Caco-2 (cell line): ENCODE data around the gene VWA8. TPM values are rescaled to one million over a fixed set of nuclear protein-coding genes. Genes with fewer than 3 reads are reported as not detected.
A peak's percentile ranks its signal among the peaks of the same experiment; 100 is the strongest.
"Not testable (repeated sequence)": the region's sequence is repeated elsewhere in the genome, so short reads cannot be mapped to it uniquely, and the experiment has no call there.

Experiments
- BruUV-seq: library from RNA; stranded (reverse); fragments of 400-500 nt; replicated peaks from 2 replicates; lab custom pipeline; 2021; lab: Mats Ljungman, UMichigan
- CTCF ChIA-PET: fragments of 300-600 bp; sonication (Branson Sonifier 250); formaldehyde crosslinking; loops from one replicate; lab custom pipeline; 2022; ENCODE audit warnings: antibody characterized with exemption; lab: Charles Lee
- POLR2A ChIA-PET: fragments of 300-600 bp; sonication (Branson Sonifier 250); formaldehyde crosslinking; loops from one replicate; lab custom pipeline; 2022; ENCODE audit warnings: antibody characterized with exemption; lab: Charles Lee
- DNase-seq, 2 experiments: peaks; one replicate each; pipeline versions ENCODE4 v3.0.0 to v3.0.0-alpha.2; 2020 to 2022
- H3K27me3 ChIP-seq: replicated peaks from 2 replicates; pipeline ENCODE4 v1.6.0; 2011; ENCODE audit warnings: low read length; ENCODE audit not compliant: control insufficient read depth, insufficient read depth
- H3K36me3 ChIP-seq: 2 replicates; pipeline ENCODE4 v1.5.1; 2011; ENCODE audit warnings: low read length; ENCODE audit not compliant: control insufficient read depth, insufficient read depth
- H3K4me1 ChIP-seq: fragments of 250-450 bp; sonication (Bioruptor Pico); 2 replicates; pipeline ENCODE4 v1.5.1; 2020; ENCODE audit warnings: mild to moderate bottlenecking
- H3K4me3 ChIP-seq: 2 replicates; pipeline ENCODE4 v1.5.1; 2011; ENCODE audit warnings: low read depth, mild to moderate bottlenecking, control low read depth, low read length
- H3K9me3 ChIP-seq: fragments of 250-450 bp; sonication (Bioruptor Pico); 2 replicates; pipeline ENCODE4 v1.5.1; 2020; ENCODE audit warnings: mild to moderate bottlenecking, moderate library complexity
- H3K27ac Mint-ChIP-seq: one replicate; pipeline ENCODE4 v1.8.0; 2022; ENCODE audit warnings: mixed read lengths; ENCODE audit not compliant: unreplicated experiment
- H3K27me3 Mint-ChIP-seq: one replicate; pipeline ENCODE4 v1.8.0; 2022; ENCODE audit warnings: mixed read lengths; ENCODE audit not compliant: insufficient read depth, unreplicated experiment
- H3K36me3 Mint-ChIP-seq: one replicate; pipeline ENCODE4 v1.8.0; 2022; ENCODE audit warnings: mild to moderate bottlenecking, mixed read lengths; ENCODE audit not compliant: insufficient read depth, unreplicated experiment
- H3K4me1 Mint-ChIP-seq: one replicate; pipeline ENCODE4 v1.8.0; 2022; ENCODE audit warnings: low read depth, mixed read lengths; ENCODE audit not compliant: unreplicated experiment
- H3K4me3 Mint-ChIP-seq: one replicate; pipeline ENCODE4 v1.8.0; 2022; ENCODE audit warnings: mild to moderate bottlenecking, moderate library complexity, mixed read lengths; ENCODE audit not compliant: unreplicated experiment
- H3K9me3 Mint-ChIP-seq: one replicate; pipeline ENCODE4 v1.8.0; 2022; ENCODE audit warnings: mixed read lengths; ENCODE audit not compliant: unreplicated experiment
- intact Hi-C: fragments of 100-400 bp; cut with micrococcal nuclease; formaldehyde crosslinking; loops from one replicate; pipeline ENCODE4 v1.10.0; 2022; ENCODE audit not compliant: unreplicated experiment
- total RNA-seq: library from RNA; stranded (reverse); gene quantifications from 2 replicates; pipeline ENCODE4 v1.2.3, GENCODE V29; 2022
- TF ChIP-seq, protein P1 (sequence below), 2 experiments: fragments of 200-600 bp in 1 of 2; IDR thresholded peaks; 1 replicate in 1 of 2; 2 replicates in 1 of 2; pipeline versions ENCODE4 v1.5.1 to v1.8.0; 2011 to 2022; ENCODE audit warnings: antibody characterized with exemption in 1 of 2, control low read depth in 1 of 2, inconsistent platforms in 1 of 2, low read depth in 1 of 2, low read length in 1 of 2, mild to moderate bottlenecking in 1 of 2, moderate library complexity in 1 of 2; ENCODE audit not compliant: insufficient read depth in 1 of 2, severe bottlenecking in 1 of 2, unreplicated experiment in 1 of 2

Gene VWA8
- total RNA-seq, 1 experiment from 2014 or later = 20.7 TPM

DNA sequence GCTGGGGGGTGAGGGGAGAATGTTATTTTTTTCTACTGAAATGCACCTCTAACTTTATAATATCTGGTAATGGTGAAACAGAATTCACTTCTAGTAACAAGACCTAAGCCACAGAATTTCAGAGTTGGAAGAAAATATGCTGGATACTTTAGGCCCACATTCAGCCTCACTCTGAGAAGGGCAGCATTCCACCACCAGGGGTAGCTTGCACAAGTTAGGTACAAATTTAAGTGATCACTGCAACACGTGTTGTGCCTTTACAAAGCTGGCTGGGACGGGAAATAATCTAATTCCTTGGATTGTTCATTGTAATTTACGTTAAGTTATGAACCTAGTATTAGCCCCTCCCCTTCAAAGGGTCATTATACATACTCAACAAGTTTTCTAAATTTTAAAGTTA, 311.2 kb downstream of the VWA8 start:
- peaks cover 79% of the 10 kb centered on the region for H3K4me1 ChIP-seq
- peaks cover 37% of the 10 kb centered on the region for H3K4me1 Mint-ChIP-seq
- ChIA-PET CTCF (interaction anchor here (0.8 to 1.0 kb wide), 2 partner anchors 191 to 192 kb away, joined by 3 to 5 read pairs; partner anchors contain the start of gene RGCC), POLR2A (interaction anchor here (1.5 kb wide), 1 partner anchor 36 kb away, joined by 4 read pairs; no protein-coding TSS in a partner anchor)
- peaks cover 18% of the 10 kb centered on the region for H3K36me3 Mint-ChIP-seq
- H3K27me3 ChIP-seq = no peaks in the 10 kb centered on the region
- no peak overlapping the region for H3K4me3 ChIP-seq
- peak overlapping the region; percentile 88 for H3K27ac Mint-ChIP-seq
- no peaks in the 10 kb centered on the region for H3K9me3 ChIP-seq
- TF ChIP-seq, protein P1, sequence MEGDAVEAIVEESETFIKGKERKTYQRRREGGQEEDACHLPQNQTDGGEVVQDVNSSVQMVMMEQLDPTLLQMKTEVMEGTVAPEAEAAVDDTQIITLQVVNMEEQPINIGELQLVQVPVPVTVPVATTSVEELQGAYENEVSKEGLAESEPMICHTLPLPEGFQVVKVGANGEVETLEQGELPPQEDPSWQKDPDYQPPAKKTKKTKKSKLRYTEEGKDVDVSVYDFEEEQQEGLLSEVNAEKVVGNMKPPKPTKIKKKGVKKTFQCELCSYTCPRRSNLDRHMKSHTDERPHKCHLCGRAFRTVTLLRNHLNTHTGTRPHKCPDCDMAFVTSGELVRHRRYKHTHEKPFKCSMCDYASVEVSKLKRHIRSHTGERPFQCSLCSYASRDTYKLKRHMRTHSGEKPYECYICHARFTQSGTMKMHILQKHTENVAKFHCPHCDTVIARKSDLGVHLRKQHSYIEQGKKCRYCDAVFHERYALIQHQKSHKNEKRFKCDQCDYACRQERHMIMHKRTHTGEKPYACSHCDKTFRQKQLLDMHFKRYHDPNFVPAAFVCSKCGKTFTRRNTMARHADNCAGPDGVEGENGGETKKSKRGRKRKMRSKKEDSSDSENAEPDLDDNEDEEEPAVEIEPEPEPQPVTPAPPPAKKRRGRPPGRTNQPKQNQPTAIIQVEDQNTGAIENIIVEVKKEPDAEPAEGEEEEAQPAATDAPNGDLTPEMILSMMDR (IDR thresholded peaks at IDR 0.05; ENCODE audit: insufficient read depth in 1 of 2, low read depth in 1 of 2, low read length in 1 of 2, severe bottlenecking in 1 of 2, unreplicated experiment in 1 of 2) = peak; percentile 41 to 47
- BruUV-seq = no TSS peak
- H3K4me3 Mint-ChIP-seq = no peak overlapping the region
- H3K9me3 Mint-ChIP-seq = no peaks in the 10 kb centered on the region
- H3K36me3 ChIP-seq = no peaks in the 10 kb centered on the region
- intact Hi-C loops = no loop called here
- DNase-seq = peak; percentile 45 to 52
- H3K27me3 Mint-ChIP-seq = no peaks in the 10 kb centered on the region

DNA sequence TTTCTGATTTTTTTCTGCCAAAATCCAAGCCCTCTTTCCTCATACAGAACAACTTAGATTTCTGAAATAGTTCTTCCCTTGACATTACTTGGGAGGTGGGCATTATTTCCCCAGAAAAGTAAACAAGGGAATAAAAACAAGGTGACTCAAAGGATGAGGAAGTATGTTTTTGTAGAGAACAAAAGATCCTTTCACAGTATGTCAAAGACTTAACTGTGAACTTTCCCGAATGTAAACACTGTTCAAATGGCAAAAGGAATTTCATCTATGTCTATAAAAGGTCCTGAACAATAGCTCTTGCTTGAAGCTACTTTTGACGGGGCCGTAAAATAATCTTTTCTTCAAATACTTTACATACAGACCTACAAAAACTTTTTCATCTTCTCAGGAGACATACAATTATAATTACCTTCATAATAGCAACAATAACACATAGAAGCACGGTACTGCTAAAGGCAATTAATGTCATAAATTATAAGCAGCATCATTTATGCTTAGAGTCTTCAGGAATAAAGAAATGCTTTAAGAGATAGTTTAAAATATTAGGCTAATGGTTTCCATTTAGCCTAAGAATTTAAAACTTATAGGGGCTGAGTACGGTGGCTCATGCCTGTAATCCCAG, 312.5 kb downstream of the VWA8 start:
- Histone ChIP-seq H3K9me3 (no peaks in the 10 kb centered on the region), H3K4me3 (no peak overlapping the region), H3K27me3 (no peaks in the 10 kb centered on the region), H3K36me3 (no peaks in the 10 kb centered on the region), H3K4me1 (peaks cover 88% of the 10 kb centered on the region)
- Mint-ChIP-seq H3K36me3 (peaks cover 18% of the 10 kb centered on the region), H3K27ac (peak overlapping the region; percentile 88), H3K4me1 (peaks cover 45% of the 10 kb centered on the region), H3K4me3 (peak overlapping the region; percentile 33), H3K9me3 (no peaks in the 10 kb centered on the region), H3K27me3 (no peaks in the 10 kb centered on the region)
- ChIA-PET POLR2A (interaction anchor here (1.4 to 2.9 kb wide), 2 partner anchors 35 to 42 kb away, joined by 9 to 22 read pairs; no protein-coding TSS in a partner anchor), CTCF (interaction anchor here (1.0 to 1.6 kb wide), 4 partner anchors 35 to 237 kb away, joined by 3 to 8 read pairs (median 5); no protein-coding TSS in a partner anchor)
- intact Hi-C loops = loop anchor here (1.0 kb wide), 4 partner anchors 26 to 48 kb away; no protein-coding TSS in a partner anchor
- BruUV-seq = no TSS peak
- TF ChIP-seq, protein P1 (IDR thresholded peaks at IDR 0.05; ENCODE audit: insufficient read depth in 1 of 2, low read depth in 1 of 2, low read length in 1 of 2, severe bottlenecking in 1 of 2, unreplicated experiment in 1 of 2) = no peak
- DNase-seq = peak in 1 of 2 experiments; percentile 75

DNA sequence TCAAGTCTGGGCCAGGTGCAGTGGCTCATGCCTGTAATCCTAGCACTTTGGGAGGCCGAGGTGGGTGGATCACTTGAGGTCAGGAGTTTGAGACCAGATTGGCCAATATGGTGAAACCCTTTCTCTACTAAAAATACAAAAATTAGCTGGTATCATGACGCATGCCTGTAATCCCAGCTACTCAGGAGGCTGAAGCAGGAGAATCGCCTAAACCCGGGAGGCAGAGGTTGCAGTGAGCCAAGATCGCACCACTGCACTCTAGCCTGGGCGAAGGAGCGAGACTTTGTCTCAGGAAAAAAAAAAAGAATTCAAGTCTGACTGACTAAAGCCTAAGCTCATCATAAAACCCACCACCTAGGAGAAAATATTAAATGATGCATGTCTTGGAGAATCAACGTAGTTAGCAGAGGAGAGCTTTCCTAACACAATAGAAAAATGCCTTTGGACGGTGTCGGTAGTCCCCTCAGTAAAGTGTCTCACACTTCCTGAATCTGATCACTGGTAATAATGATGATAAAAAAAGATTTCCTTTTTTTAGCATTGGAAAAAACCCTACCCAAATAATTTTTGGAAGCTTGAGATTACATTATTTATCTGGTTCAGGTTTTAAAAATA, 313.1 kb downstream of the VWA8 start:
- peaks cover 50% of the 10 kb centered on the region for H3K4me1 Mint-ChIP-seq
- H3K36me3 Mint-ChIP-seq = peaks cover 18% of the 10 kb centered on the region
- TSS peak; percentile 54 for BruUV-seq
- not testable (repeated sequence) for H3K27me3 ChIP-seq, H3K27me3 Mint-ChIP-seq, H3K36me3 ChIP-seq, H3K4me3 ChIP-seq, H3K9me3 Mint-ChIP-seq, H3K9me3 ChIP-seq
- peak overlapping the region; percentile 33 for H3K4me3 Mint-ChIP-seq
- ChIA-PET CTCF (interaction anchor here (1.0 to 1.6 kb wide), 4 partner anchors 34 to 236 kb away, joined by 3 to 8 read pairs (median 5); no protein-coding TSS in a partner anchor), POLR2A (interaction anchor here (1.4 to 2.9 kb wide), 2 partner anchors 34 to 41 kb away, joined by 9 to 22 read pairs; no protein-coding TSS in a partner anchor)
- intact Hi-C loops = loop anchor here (1.0 kb wide), 4 partner anchors 26 to 48 kb away; no protein-coding TSS in a partner anchor
- peak in 1 of 2 experiments; percentile 37 for DNase-seq
- H3K27ac Mint-ChIP-seq = peak overlapping the region; percentile 88
- peaks cover 90% of the 10 kb centered on the region for H3K4me1 ChIP-seq
